Measurements from ENCODE around the gene RALBP1. TPM values are rescaled to one million over a fixed set of nuclear protein-coding genes. Genes with fewer than 3 reads are reported as not detected.

Gene RALBP1
- total RNA-seq, 1 experiment from 2014 or later = 66.2 TPM

DNA sequence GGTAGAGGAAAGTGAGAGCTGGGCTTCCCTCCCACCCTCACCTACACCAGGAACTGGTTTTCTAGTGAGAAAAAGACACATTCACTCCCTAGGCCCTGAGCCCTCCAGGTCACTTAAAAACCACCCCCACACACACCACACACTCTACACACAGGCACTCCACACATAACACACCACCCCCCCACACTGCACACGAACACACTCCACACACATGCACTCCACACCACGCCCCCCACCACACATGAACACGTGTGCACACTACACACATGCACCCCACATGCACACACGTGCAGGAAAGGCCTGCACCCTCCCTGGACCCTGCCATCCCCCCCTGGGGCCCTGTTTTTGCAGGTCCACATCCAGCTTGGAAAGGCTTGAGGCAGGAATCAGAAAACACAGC is 67.6 kb downstream of the RALBP1 start (continued):
- TF ChIP-seq, protein P1, sequence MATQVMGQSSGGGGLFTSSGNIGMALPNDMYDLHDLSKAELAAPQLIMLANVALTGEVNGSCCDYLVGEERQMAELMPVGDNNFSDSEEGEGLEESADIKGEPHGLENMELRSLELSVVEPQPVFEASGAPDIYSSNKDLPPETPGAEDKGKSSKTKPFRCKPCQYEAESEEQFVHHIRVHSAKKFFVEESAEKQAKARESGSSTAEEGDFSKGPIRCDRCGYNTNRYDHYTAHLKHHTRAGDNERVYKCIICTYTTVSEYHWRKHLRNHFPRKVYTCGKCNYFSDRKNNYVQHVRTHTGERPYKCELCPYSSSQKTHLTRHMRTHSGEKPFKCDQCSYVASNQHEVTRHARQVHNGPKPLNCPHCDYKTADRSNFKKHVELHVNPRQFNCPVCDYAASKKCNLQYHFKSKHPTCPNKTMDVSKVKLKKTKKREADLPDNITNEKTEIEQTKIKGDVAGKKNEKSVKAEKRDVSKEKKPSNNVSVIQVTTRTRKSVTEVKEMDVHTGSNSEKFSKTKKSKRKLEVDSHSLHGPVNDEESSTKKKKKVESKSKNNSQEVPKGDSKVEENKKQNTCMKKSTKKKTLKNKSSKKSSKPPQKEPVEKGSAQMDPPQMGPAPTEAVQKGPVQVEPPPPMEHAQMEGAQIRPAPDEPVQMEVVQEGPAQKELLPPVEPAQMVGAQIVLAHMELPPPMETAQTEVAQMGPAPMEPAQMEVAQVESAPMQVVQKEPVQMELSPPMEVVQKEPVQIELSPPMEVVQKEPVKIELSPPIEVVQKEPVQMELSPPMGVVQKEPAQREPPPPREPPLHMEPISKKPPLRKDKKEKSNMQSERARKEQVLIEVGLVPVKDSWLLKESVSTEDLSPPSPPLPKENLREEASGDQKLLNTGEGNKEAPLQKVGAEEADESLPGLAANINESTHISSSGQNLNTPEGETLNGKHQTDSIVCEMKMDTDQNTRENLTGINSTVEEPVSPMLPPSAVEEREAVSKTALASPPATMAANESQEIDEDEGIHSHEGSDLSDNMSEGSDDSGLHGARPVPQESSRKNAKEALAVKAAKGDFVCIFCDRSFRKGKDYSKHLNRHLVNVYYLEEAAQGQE (IDR thresholded peaks at IDR 0.05; ENCODE audit: low read depth) = no peak
- no peak for TF ChIP-seq EGR1 (IDR thresholded peaks at IDR 0.05; ENCODE audit: low read depth)
- TF ChIP-seq CBX3 (IDR thresholded peaks at IDR 0.05; ENCODE audit: low read depth) = no peak
- TF ChIP-seq SIN3A (IDR thresholded peaks at IDR 0.05; ENCODE audit: low read depth) = no peak

DNA sequence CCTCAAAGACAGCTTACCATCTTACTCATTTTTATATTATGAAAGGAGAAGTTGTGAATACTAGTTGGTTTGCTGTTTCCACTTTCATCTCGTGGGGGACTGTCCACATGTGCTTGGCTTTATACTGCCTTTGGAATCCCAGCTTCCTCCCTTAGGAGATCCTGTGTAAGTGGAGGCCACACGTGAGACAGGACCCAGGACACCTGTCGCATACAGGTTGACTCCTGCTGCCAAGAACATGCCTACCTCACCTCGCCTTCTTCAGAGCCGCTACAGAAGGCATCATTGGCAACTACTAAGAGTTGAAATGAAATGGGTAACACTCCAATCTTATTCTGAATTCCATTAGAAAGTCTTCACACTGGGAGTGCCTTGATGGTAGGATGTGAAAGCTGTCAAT is 69.7 kb downstream of the RALBP1 start:
- Histone ChIP-seq H3K9ac (ENCODE audit: low read length) (no peak overlapping the region), H3K79me2 (ENCODE audit: insufficient read depth, low read length) (no peaks in the 10 kb centered on the region), H3K9me3 (ENCODE audit: control insufficient read depth in 1 of 2, insufficient read depth in 1 of 2, low read depth in 1 of 2, low read length in 2 of 2) (no peaks in the 10 kb centered on the region), H3K36me3 (ENCODE audit: control insufficient read depth in 1 of 2, insufficient read depth in 2 of 2, low read length in 2 of 2) (peaks cover 20 to 26% of the 10 kb centered on the region in 2 experiments), H3K4me2 (ENCODE audit: low read length) (no peak overlapping the region), H3K4me3 (replicated peaks in 1 of 2; ENCODE audit: low read depth in 1 of 2, low read length in 2 of 2) (no peak overlapping the region), H3K9me2 (ENCODE audit: insufficient read depth) (no peaks in the 10 kb centered on the region), H4K20me1 (ENCODE audit: insufficient read depth) (no peaks in the 10 kb centered on the region), H3K27ac (ENCODE audit: low read depth, low read length) (no peak overlapping the region), H3K27me3 (ENCODE audit: insufficient read depth, low read length) (no peaks in the 10 kb centered on the region), H2AFZ (ENCODE audit: low read depth, low read length, poor library complexity, severe bottlenecking) (no peak overlapping the region), H3K4me1 (ENCODE audit: control insufficient read depth in 1 of 2, insufficient read depth in 2 of 2, low read length in 2 of 2) (no peaks in the 10 kb centered on the region)
- no TSS peak for BruUV-seq (replicated peaks)
- POLR2A ChIA-PET = no interaction called here
- no peak for DNase-seq (ENCODE audit: low read depth, low spot score)
- intact Hi-C loops (cut with micrococcal nuclease) = no loop called here
- RAD21 ChIA-PET (ENCODE audit: low non-redundant PET in 1 of 2, low total read pairs in 2 of 2, uncharacterized antibody in 2 of 2, unreplicated experiment in 2 of 2) = no interaction called here
- ATAC-seq = no peak
- TF ChIP-seq ELF1 (IDR thresholded peaks at IDR 0.05; ENCODE audit: borderline replicate concordance, low read depth) = no peak
- TF ChIP-seq ZNF274 (IDR thresholded peaks at IDR 0.05; ENCODE audit: low read depth, low read length) = no peak
- no peak for TF ChIP-seq EZH2phosphoT487 (IDR thresholded peaks at IDR 0.05; ENCODE audit: borderline replicate concordance)
- TF ChIP-seq FOSL1 (IDR thresholded peaks at IDR 0.05; ENCODE audit: low read depth) = no peak
- TF ChIP-seq JUND (IDR thresholded peaks at IDR 0.05) = no peak
- TF ChIP-seq, protein P1 (IDR thresholded peaks at IDR 0.05; ENCODE audit: low read depth) = no peak
- no peak for TF ChIP-seq YY1 (IDR thresholded peaks at IDR 0.05; ENCODE audit: extremely low read depth, insufficient replicate concordance, low read depth, low read length)
- TF ChIP-seq CBX3 (IDR thresholded peaks at IDR 0.05; ENCODE audit: low read depth) = no peak
- no peak for TF ChIP-seq EGR1 (IDR thresholded peaks at IDR 0.05; ENCODE audit: low read depth)
- CTCF ChIA-PET = no interaction called here
